Pancreas (tissue), 10 donors: ENCODE data around the gene COL11A1. TPM values are rescaled to one million over a fixed set of nuclear protein-coding genes. Genes with fewer than 3 reads are reported as not detected.

Source experiments
- ATAC-seq, 4 donors: fragments of 200-7000 bp; cut with Tn5 transposase; one replicate each; pipeline versions ENCODE4 v1.8.0 to v1.9.1; 2020; ENCODE audit warnings: mild to moderate bottlenecking in 4 of 4, moderate library complexity in 4 of 4
- DNase-seq, 6 donors: peaks; one replicate each; pipeline ENCODE4 v3.0.0-alpha.2; 2020
- FAIRE-seq: peaks from 2 replicates; lab custom pipeline; 2012; peaks lifted over from hg19 to GRCh38; lab: Jason Lieb, UNC
- H3K27ac ChIP-seq, 4 donors: fragments of 200-600 bp; sonication (generic); 1 replicate in 3 of 4; 2 replicates in 1 of 4; pipeline versions ENCODE4 v1.5.0 to v1.8.0; 2020
- H3K27me3 ChIP-seq, 4 donors: fragments of 200-600 bp; one replicate each; pipeline ENCODE4 v1.8.0; 2021
- H3K36me3 ChIP-seq, 3 donors: fragments of 200-600 bp; sonication (generic) in 1 of 3; one replicate each; pipeline versions ENCODE4 v1.5.0 to v1.8.0; 2020 to 2021
- H3K4me1 ChIP-seq, 3 donors: fragments of 200-600 bp; one replicate each; pipeline ENCODE4 v1.8.0; 2021
- H3K4me3 ChIP-seq, 4 donors: fragments of 200-600 bp; sonication (generic) in 2 of 4; one replicate each; pipeline versions ENCODE4 v1.5.0 to v1.8.0; 2020 to 2021
- H3K9me3 ChIP-seq, 4 donors: fragments of 200-600 bp; one replicate each; pipeline ENCODE4 v1.8.0; 2021
- WGBS, 2 donors: extraction: QIAGEN DNeasy Blood & Tissue Kit; methylation state at CpG; one replicate each; pipeline ENCODE4 v1.1.7; 2013; 5-methylcytosine and 5-hydroxymethylcytosine counted together
- intact Hi-C, 3 donors: fragments of 100-400 bp; cut with DNase I; formaldehyde crosslinking; loops; one replicate each; pipeline versions ENCODE4 v1.11.1 to v1.14.2; 2022
- polyA plus RNA-seq, 2 donors: library from polyadenylated mRNA; stranded (reverse); fragments of 200-250 nt; gene quantifications; one replicate each; pipeline ENCODE4 v1.2.3, GENCODE V29; 2013
- total RNA-seq, 6 donors: library from RNA; stranded (reverse); fragmentation: NEBNext Ultra II Directional in 4 of 6; extraction: Animal tissue kit (Norgen Biotek cat#: 25700) in 4 of 6; gene quantifications; one replicate each; pipeline versions ENCODE4 v1.2.1 to v1.2.4, GENCODE V29; 2021 to 2023
- TF ChIP-seq, protein P1 (sequence below), 4 donors: fragments of 200-600 bp; sonication (generic) in 3 of 4; IDR thresholded peaks; one replicate each; pipeline versions ENCODE4 v1.5.0 to v1.8.0; 2021; ENCODE audit warnings: antibody characterized with exemption in 4 of 4
- donor health status: healthy with polysubstance abuse.
- donor health status: DM: no; HTN: no; CAD: no; lungs with moderate emphysema.
- donor health status: DM: no; HTN: no; CAD: no.
- donor health status: control.
- donor health status: control.
- donor health status: Bipolar disorder and iron deficiency.
- donor health status: DM: yes; HTN: yes; CAD: no.
- donor health status: DM: no; HTN: no; CAD: no.
- donor health status: DM: no; HTN: no; CAD: no.
- donor health status: DM: yes; HTN: yes; CAD: no.

The COL11A1 gene
- total and polyA plus RNA-seq, 8 donors, result 0.08 to 5.7 (median 0.38) TPM; not detected in 1

DNA sequence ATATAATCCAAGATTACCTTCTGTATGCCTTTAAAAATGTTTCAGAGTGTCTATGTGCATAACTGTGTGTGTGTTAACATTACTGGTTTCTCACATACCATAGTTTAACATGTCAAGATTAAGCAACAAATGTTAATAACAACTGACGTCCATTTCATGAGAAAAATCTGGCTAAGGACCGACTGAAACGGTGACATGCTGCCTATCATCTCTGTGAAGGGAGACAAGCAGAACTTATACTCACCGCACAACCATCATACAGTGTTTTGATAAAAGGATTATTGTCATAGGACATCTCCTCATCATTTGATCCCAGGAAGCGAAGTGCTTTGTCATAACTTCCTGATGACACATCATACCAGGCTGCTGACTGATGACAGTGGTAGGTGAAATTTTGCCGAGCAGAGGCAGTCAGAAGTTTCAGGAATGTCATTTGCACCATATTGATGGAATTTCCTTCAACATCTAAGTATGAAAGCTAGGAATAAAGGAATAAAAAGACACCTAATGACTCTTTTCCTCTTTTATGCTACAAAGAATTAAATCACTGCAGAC is 228.8 kb downstream of the COL11A1 start:
- Histone ChIP-seq H3K9me3 (no peaks in the 10 kb centered on the region), H3K27me3 (no peaks in the 10 kb centered on the region), H3K4me3 (no peak overlapping the region), H3K4me1 (no peaks in the 10 kb centered on the region), H3K36me3 (no peaks in the 10 kb centered on the region), H3K27ac (no peak overlapping the region)
- intact Hi-C loops, result no loop called here
- FAIRE-seq (no peak), ATAC-seq (no peak), DNase-seq (no peak)
- WGBS, 2 donors, result 55% methylated on average over 6 of the region's 6 CpGs
- TF ChIP-seq, protein P1, sequence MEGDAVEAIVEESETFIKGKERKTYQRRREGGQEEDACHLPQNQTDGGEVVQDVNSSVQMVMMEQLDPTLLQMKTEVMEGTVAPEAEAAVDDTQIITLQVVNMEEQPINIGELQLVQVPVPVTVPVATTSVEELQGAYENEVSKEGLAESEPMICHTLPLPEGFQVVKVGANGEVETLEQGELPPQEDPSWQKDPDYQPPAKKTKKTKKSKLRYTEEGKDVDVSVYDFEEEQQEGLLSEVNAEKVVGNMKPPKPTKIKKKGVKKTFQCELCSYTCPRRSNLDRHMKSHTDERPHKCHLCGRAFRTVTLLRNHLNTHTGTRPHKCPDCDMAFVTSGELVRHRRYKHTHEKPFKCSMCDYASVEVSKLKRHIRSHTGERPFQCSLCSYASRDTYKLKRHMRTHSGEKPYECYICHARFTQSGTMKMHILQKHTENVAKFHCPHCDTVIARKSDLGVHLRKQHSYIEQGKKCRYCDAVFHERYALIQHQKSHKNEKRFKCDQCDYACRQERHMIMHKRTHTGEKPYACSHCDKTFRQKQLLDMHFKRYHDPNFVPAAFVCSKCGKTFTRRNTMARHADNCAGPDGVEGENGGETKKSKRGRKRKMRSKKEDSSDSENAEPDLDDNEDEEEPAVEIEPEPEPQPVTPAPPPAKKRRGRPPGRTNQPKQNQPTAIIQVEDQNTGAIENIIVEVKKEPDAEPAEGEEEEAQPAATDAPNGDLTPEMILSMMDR (IDR thresholded peaks at IDR 0.05), result no peak

- Histone ChIP-seq H3K27me3 (no peaks in the 10 kb centered on the region), H3K9me3 (no peaks in the 10 kb centered on the region), H3K36me3 (no peaks in the 10 kb centered on the region), H3K27ac (no peak overlapping the region), H3K4me3 (no peak overlapping the region), H3K4me1 (no peaks in the 10 kb centered on the region)
- TF ChIP-seq, protein P1 (IDR thresholded peaks at IDR 0.05), result no peak
- DNase-seq (no peak), ATAC-seq (no peak), FAIRE-seq (no peak)
- WGBS, 2 donors, result 6 to 7% methylated on average over 1 of the region's 1 CpG
- intact Hi-C loops, result no loop called here
These were observed 232.6 kb downstream of the COL11A1 start for GRCh38 chr1:102875756-102876155.

DNA sequence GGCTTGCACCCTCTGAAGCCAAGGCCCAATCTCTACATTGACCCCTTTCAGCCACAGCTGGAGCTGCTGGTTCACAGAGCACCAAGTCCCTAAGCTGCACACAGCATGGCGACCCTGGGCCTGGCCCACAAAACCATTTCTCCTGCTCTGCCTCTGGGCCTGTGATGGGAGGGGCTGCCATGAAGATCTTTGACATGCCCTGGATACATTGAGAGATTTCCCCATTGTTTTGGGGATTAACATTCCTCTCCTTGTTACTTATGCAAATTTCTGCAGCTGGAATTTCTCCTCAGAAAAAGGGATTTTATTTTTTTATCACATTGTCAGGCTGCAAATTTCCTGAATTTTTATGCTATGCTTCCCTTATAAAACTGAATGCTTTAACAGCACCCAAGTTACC is 235.8 kb downstream of the COL11A1 start:
- Histone ChIP-seq H3K4me1 (no peaks in the 10 kb centered on the region), H3K9me3 (no peaks in the 10 kb centered on the region), H3K27me3 (no peaks in the 10 kb centered on the region), H3K27ac (no peak overlapping the region), H3K4me3 (no peak overlapping the region), H3K36me3 (no peaks in the 10 kb centered on the region)
- WGBS, 2 donors, result 57 to 59% methylated on average over 1 of the region's 1 CpG
- no peak for FAIRE-seq
- intact Hi-C loops, result no loop called here
- TF ChIP-seq, protein P1 (IDR thresholded peaks at IDR 0.05), result no peak
- no peak for ATAC-seq
- DNase-seq, result no peak

- TF ChIP-seq, protein P1 (IDR thresholded peaks at IDR 0.05), result no peak
- Histone ChIP-seq H3K4me1 (no peaks in the 10 kb centered on the region), H3K36me3 (no peaks in the 10 kb centered on the region), H3K27ac (no peak overlapping the region), H3K4me3 (no peak overlapping the region), H3K9me3 (no peaks in the 10 kb centered on the region), H3K27me3 (no peaks in the 10 kb centered on the region)
- intact Hi-C loops, result no loop called here
- no peak for FAIRE-seq
- DNase-seq, result no peak
- 56% methylated on average over 4 of the region's 4 CpGs for WGBS, 2 donors
- no peak for ATAC-seq
These were observed 236.2 kb downstream of the COL11A1 start for GRCh38 chr1:102872097-102872496.

GRCh38 chr1:102863704-102864103 is 244.6 kb downstream of the COL11A1 start:
- intact Hi-C loops, result no loop called here
- H3K27ac ChIP-seq, result no peak overlapping the region
- H3K9me3 ChIP-seq, result no peaks in the 10 kb centered on the region
- WGBS, 2 donors, result 37 to 47% methylated on average over 2 of the region's 2 CpGs
- H3K4me1 ChIP-seq, result no peaks in the 10 kb centered on the region
- H3K4me3 ChIP-seq, result no peak overlapping the region
- DNase-seq (no peak), ATAC-seq (no peak), FAIRE-seq (no peak)
- H3K36me3 ChIP-seq, result no peaks in the 10 kb centered on the region
- H3K27me3 ChIP-seq, result no peaks in the 10 kb centered on the region
- TF ChIP-seq, protein P1 (IDR thresholded peaks at IDR 0.05), result no peak
